HG02623 (cell line): Measurements from ENCODE around the gene SMOC2.

Source experiments
- ATAC-seq: cut with Tn5 transposase; IDR thresholded peaks from one replicate; pipeline ENCODE4 v1.9.1; 2021; ENCODE audit warnings: moderate library complexity; ENCODE audit not compliant: unreplicated experiment

SMOC2 gene

DNA sequence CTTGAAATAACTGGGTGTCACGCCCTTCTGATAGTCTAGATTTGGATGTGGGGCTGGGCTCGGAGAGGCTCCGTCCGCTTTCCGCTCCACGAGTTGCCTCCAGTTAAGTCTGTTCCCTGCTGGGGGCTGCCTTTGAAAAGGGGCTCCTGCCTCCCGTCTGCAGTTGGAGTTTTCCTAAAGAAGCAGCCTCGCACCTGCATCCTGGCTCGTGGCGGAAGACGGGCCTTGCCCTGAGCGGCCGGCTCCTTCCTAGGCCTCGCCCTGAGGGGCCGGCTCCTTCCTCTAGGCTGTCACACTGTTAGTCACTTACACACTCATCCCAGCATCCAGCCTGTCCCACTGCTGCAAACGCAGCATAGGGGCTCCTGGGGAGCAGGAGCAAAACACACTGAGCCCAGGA is 74.4 kb downstream of the SMOC2 start:
- no peak for ATAC-seq

DNA sequence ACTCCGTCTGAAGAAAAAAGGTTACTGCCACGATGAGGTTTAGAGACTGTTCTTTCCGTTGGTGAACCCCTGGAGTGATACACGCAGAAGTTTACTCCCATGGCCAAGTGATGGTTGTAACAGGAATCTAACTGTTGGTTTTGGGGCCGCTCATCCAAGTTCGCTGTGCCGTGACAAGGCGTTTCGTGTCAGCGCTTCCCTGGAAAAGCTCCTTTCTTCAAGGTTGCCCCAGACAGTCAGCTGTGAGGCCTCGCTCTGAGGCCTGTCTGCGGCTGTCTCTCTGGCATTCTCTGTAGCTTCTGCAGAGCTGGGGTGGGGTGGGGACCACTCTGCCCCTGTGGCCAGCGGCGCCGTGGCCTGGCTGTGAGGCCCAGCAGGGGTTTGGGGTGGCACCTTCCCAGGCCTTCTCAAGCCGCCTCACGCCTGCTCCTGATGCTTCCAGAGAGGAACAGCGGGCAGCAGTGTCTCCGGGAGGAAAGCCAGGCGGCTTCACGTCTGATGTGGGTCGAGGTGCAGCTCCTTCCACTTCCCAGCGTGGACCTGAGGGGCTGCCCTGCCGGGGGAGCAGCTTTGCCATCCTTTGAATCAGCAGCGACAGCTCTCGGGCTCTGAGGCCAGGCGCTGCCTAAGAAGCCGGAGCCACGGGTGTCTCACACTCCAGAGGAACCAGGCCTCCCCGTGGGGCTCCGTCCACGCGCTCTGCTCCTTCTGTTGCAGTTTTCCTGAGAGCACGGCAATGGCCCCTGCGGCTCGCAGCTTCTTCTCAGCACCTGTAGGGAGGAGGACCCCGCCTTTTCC is 76.2 kb downstream of the SMOC2 start:
- no peak for ATAC-seq

DNA sequence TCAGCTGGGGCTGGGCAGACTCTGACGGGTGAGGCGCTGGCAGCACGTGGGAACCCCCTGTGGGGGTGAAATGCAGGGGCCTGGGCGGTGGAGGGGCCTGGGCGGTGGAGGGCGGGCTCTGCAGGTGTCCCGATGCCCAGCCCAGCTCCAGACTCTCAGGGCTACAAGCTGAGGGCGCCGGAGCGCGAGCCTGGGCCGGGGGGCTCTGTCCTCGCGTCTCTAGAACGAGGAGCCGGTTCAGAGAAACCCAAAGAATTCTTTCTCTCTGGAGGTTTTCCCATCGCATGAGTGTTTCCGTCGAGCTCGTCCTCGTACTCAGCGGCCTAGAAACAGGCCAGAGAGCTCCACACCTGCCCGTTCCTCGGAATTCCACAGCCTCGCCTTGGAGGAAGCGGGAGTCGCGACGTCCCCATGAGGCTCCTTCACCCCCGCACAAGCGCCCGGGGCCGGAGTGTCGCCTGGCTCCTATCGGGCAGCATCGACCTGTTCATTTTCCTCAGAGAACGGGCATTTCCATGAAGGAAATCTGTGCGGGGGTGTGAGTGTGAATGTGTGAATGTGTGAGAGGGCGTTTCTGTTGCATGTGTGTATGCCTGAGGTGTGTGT is 76.9 kb downstream of the SMOC2 start:
- ATAC-seq, result no peak

DNA sequence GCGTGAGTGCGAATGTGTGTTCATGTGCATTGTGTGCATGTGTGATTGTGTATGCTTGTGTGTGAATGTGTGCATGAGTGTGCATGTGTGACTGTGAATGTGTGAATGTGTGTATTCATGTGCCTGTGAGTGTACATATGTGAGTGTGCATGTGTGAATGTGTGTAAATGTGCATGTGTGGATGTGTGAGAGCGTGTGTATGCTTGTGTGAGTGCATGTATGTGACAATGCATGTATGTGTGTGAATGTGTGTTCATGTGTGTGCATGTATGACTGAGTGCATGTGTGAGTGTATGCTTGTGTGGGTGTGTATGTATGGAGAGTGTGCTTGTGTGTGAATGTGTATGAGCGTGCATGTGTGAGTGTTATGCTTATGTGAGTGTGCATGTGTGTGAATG is 77.4 kb downstream of the SMOC2 start:
- ATAC-seq, result no peak

DNA sequence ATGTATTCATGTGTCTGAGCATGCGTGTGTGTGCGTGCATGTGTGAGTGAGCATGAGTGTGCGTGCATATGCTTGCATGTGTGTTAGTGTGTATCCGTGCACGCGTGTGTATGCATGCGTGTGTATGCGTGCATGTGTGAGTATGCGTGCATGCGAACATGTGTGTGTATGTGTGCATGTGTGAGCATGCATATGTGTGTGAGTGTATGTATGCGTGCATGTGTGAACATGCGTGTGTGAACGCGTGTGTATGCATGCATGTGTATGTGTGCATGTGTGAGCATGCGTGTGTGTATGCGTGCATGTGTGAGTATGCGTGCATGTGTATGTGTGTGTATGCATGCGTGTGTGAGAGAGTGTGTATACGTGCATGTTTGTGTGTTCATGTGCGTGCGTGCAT is 77.9 kb downstream of the SMOC2 start:
- ATAC-seq, result no peak

DNA sequence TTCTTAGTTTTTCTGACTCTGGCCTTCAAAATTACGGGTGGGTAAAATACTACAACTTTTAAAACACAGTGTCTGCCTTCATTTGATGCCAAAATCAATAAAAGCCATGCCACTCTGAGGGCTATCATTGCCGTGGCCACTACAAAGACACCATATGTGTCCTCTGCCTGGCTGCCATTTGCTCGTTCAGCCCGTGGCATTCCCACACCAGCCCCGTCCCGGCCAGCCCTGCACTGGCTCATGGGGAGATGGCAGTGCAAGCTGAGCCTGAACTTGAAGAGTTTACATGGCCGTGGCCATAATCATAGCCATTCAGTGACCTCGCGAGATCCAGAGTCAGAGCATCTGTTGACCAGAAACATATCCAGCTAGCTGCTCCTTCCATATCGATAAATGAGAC is 79.2 kb downstream of the SMOC2 start:
- no peak for ATAC-seq

DNA sequence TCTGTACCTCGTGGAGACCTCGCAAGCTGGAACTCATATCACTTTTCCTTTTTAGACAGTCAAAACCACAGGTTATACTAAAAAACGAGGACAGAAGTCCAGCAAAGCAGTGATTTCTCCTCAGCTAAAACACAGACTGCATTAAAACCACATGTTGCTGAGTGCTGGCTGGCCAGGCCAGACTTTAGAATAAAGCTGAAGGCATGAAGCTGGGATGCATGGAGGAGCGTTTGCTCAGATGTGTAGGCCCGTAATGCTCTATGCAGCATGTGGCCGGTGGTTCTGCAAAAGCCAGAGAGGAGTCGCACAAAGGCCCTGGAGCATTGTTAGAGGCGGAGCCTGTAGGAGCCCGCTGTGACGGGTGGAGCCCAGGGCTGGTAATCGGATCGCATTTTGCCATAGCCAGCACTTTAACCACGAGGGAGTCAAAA is 83.6 kb downstream of the SMOC2 start:
- ATAC-seq, result no peak

DNA sequence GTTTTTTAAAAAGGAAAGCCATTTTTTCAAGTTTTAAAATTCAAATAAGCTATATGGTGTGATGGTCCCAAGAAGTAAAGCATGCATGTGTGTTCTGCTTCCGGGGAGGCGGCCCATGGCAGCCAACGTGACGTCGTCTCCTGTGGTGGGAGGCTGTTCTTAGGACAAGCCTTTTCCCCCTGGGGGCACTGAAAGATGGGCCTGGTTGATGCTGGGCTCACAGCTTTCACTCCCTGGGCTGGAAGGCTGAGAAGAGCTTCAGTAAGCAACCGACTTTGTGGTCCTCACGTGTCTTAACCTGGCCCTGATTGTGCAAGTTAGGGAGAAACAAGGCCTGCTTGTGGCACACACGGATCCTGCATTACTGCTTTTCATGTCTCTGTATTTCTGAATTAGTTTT is 84.1 kb downstream of the SMOC2 start:
- no peak for ATAC-seq

DNA sequence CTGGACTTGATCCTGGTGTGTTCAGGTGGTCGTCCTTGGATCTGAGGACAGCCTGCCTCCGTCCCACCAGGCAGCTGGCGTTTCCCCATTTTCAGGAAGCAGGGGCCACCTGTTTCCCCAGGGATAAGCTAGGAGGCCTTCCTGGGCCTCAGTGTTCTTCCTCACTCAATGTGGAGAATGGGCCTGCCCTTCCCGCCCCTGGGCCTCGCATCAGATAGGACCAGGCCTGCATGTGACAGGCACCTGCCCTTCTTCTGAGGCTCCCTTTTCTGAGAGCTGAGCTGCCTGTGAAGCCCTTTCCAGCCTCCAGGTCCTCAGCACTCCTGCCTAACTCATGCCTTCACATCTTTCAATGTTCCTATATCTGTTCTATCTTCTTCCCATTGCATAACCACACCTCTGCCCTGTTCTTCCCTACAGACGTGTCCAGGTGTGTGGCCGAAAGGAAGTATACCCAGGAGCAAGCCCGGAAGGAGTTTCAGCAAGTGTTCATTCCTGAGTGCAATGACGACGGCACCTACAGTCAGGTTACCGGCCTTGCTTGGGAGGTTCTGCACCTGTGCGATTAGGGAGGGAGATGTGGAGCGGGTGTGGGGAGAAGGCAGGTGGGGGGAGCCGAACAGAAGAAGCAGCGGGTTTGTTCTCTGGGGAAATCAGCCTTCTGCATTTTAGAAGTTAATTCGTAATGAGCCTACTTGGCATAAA is 85.1 kb downstream of the SMOC2 start:
- ATAC-seq, result no peak

DNA sequence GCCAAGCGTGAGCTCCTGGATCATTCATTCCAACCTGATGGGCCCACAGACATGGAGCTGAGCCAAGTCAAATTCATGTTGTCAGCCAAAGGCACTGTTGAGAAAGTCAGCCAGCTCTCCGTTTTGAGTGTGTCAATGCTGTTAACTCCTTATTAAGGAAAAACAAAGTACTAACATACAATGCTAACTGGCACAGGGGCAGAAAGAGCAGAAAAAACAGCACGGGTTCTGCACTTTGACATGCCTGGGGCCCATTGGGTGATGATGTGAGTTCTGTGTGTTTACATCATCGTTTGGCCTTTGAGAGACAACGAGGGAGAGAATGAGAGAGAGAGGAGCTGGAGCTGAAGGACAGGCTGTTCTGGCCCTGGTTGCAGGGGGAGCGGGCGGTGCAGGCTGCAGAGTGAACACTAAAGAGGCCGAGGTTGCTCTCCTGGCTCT is 85.9 kb downstream of the SMOC2 start:
- no peak for ATAC-seq

DNA sequence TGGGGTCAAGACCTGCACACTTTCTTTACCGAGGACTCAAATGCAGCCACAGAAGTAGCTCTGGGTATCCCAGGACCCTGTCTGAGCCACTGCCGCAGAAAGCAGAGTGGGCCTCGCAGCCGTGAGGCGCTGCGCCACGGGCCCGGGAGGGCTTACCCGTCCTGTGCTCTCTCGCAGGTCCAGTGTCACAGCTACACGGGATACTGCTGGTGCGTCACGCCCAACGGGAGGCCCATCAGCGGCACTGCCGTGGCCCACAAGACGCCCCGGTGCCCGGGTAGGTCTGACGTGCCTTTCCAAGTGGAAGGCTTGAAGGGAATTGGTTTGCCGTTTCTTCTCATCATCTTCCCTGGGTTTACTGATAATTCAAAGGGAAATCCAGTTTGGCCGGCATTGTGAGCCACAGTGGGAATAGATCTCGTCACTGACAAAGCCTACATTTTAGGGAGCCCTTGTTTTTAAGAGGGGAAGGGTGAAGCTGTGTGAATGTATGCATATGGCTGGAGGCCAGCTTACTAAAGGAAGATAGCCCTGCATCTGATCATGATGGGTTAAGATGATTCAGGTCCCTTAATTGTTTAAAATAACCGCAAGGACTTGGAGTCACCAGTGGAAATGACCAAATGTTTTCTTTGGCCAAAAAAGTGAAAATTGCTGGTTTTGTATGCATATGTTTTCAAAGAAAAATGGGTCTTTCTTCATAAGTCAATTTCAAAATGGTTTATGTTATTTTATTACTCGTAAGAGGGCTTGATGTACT is 86.6 kb downstream of the SMOC2 start:
- ATAC-seq, result no peak

DNA sequence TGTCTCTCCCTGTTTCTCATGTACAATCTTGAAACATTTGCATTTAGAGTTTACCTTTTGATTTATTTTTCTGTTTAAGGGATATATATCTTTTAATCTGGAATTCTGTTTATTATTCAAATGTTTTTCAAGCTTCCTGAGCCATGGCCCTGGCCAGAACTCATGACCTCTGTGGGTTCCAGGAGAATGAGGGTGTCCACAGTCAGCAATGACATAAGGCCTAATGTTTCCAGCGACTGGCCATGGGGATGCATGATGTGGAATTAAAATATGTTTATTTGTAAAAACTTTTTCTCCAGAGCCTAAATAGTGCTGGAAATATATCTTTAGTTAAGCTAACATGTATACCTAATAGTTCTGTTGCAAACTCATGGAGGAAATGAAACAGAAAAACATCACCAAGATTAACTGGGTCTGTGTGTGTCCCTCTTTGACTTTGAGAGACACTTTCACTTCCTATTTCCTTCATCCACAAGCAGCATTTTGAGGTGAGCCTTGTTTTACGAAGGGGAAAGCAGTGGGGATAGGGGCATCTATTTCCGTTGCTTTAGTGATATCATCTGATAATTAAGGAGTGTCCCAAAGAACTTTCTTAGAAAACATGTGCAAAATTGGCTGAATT is 87.6 kb downstream of the SMOC2 start:
- ATAC-seq, result no peak

DNA sequence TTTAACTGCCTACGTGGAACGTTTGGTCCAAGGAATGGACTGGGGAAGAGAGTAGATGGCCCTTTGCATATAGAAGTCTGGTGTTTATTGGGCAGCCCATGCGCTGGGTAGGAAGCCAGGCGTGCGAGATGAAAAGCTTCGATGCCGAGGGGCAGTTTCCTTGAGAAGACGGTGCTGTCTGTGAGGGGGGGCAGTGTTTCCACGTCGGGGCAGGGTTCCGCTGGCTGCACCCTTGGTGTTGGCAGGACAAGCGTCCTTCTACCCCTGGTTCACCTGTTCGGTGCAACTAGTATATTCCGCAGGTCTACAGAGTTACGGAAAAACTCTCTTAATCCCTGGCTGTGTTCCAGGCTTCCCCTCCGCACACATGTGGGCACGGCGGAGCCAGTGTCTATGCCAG is 88.2 kb downstream of the SMOC2 start:
- ATAC-seq, result no peak

DNA sequence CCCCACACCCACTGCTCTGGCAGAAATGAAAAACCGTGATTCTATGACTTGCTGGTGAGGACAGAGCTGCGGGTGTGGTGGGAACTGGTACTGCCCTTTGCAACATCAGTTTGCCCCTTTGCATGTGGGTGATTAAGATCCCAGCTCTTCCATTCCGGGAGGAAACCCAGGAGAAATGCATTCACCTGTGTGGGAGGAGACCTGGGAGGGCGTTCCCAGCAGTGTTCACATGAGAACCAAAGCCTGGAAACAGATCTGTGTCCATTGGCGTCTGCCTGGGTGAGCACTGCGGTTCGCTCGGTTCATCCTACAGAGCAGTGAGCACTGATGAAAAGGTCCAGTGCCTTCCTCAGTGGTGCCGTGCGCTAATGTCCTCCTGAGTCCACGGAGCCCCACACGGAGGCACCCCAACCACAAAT is 89.7 kb downstream of the SMOC2 start:
- ATAC-seq, result no peak

DNA sequence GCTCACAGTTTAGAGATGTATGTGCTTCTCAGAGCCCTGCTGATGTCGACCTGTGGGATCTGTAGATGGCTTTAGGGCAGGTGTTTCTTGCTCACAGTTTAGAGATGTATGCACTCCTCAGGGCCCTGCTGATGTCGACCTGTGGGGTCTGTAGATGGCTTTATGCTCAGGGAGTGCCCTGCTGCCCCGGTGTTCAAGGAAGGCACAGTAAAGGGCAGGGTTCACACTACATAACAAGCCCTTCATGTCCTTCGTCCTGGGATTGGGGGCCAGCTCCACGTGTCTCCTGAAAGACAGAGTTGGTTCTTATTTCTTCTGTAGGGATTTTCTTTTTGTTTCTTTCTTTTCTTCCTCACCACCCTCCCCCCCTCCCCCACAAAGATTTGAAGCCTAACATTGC is 91.1 kb downstream of the SMOC2 start:
- ATAC-seq, result no peak

DNA sequence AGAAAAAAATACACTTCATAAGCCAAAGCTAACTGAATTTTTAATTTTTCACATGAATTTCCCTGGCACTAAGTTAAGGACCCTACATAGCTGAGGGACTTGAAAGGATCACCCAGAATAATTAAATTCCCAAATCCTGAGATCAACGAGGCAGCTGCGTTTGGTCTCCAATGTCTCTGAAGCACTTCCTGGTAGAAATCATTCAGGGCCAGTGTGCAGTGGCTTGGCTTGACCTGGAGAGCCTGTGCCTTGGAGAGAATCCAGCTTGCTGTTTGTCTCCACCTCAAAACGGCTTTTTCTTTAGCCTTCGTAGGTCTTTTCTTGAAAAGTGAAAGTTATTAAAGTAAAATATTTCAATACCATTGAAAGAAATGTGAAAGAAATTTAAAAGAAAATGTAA is 92.4 kb downstream of the SMOC2 start:
- no peak for ATAC-seq

DNA sequence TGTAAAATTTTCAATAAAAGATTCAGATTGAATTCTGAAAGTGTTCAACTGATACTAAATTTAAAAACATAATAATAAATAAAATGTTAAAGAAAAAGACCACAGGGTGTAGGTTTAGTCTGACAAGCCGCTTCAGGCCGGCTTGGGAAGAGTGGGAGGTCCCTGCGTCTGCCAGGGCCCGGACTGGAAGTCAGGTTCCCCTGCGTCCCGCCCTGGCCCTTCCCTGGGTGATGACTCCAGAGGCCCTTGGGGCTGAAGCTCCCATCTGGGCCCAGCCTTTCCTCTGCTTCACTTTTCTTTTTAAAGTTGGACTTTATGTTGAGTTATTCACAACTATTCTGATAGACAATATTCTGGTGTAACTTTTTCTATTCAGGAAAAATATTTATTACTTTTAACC is 93.3 kb downstream of the SMOC2 start:
- no peak for ATAC-seq

DNA sequence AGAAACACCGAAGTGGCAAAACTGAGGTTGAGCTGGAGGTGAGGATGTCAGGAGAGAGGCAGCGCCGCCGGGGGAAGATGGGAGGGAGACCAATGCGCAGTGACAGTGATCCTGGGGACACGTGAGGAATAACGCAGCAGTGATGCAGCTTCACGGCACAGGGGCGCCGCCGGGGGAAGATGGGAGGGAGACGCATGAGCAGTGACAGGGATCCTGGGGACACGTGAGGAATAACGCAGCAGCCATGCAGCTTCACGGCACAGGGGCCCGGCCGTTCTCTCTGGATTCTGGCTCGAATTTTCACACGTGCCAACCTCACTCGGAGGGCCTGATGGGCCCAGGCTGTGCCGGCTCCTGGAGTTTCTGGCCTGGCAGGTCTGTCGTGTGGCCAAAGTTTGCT is 94.7 kb downstream of the SMOC2 start:
- no peak for ATAC-seq

DNA sequence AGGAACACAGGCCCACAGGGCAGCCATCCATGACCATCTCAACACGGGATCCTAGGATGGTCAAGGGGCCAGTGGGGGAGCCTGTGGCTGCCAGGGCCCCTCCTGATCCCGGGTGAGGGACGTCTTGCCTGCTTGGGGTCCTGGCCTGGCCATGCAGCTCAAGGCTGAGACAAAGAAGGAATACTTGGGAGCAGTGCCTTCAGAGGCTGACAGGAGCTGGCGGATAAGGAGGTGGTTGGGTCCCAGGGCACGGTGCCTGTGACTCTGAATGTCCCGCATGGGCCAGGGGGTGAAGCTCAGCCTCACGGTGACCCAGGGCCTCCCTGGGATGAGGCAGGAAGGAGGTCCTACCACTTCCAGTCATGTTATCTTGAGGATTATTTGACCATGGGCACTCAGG is 95.2 kb downstream of the SMOC2 start:
- no peak for ATAC-seq

DNA sequence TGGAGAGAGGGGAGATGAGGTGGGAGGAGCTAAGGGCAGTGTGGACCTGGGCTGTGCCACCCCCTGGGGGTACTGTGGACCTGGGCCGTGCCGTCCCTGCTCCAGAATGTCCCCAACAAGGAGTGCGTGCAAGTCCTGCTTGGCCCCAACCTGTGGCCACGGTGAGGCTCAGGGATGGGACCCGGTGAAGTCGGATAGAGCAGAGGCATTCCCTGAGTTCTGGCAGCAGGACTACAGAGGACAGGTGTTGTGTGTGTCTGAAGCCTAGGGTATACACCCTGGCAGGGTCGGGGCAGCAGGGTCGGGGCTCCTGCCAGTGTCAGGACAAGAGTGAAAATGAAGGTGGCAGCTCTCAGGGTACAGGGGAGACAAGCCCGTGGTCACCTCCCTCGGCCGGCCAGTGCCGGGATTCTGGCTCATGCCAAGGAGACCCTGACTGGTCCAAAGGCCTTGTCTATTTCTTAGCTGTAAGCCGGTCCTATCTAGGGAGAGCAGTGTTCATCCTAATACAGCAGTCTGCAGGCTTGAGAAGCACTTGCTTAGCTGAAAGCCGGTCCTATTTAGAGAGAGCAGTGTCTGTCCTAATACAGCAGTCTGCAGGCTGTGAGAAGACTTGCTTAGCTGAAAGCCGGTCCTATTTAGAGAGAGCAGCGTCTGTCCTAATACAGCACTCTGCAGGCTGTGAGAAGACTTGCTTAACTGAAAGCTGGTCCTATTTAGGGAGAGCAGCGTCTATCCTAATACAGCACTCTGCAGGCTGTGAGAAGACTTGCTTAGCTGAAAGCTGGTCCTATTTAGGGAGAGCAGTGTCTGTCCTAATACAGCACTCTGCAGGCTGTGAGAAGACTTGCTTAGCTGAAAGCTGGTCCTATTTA is 95.9 kb downstream of the SMOC2 start:
- ATAC-seq, result no peak
